Calu3 (cell line): ENCODE measurements around the gene ITK. TPM values are rescaled to one million over a fixed set of nuclear protein-coding genes. Genes with fewer than 3 reads are reported as not detected.

Experiments
- BruUV-seq: library from RNA; stranded (reverse); fragments of 400-500 nt; replicated peaks from 2 replicates; lab custom pipeline; 2021; lab: Mats Ljungman, UMichigan
- CTCF ChIA-PET: fragments of 300-600 bp; sonication (Branson Sonifier 250); formaldehyde crosslinking; loops from one replicate; lab custom pipeline; 2022; ENCODE audit warnings: antibody characterized with exemption; lab: Charles Lee
- DNase-seq: peaks from one replicate; pipeline ENCODE4 v3.0.0; 2022
- H3K27ac Mint-ChIP-seq: one replicate; pipeline ENCODE4 v1.8.0; 2022; ENCODE audit warnings: mixed read lengths; ENCODE audit not compliant: unreplicated experiment
- H3K27me3 Mint-ChIP-seq: one replicate; pipeline ENCODE4 v1.8.0; 2022; ENCODE audit warnings: mixed read lengths; ENCODE audit not compliant: unreplicated experiment
- H3K36me3 Mint-ChIP-seq: one replicate; pipeline ENCODE4 v1.8.0; 2022; ENCODE audit warnings: mild to moderate bottlenecking, moderate library complexity, mixed read lengths; ENCODE audit not compliant: insufficient read depth, unreplicated experiment
- H3K4me1 Mint-ChIP-seq: one replicate; pipeline ENCODE4 v1.8.0; 2022; ENCODE audit warnings: mild to moderate bottlenecking, low read depth, mixed read lengths; ENCODE audit not compliant: unreplicated experiment
- H3K4me3 Mint-ChIP-seq: one replicate; pipeline ENCODE4 v1.8.0; 2022; ENCODE audit warnings: mild to moderate bottlenecking, low read depth, moderate library complexity, mixed read lengths; ENCODE audit not compliant: unreplicated experiment
- H3K9me3 Mint-ChIP-seq: one replicate; pipeline ENCODE4 v1.8.0; 2022; ENCODE audit warnings: low read depth, mixed read lengths; ENCODE audit not compliant: unreplicated experiment
- CTCF ChIP-seq: fragments of 200-600 bp; IDR thresholded peaks from one replicate; pipeline ENCODE4 v1.8.0; 2022; ENCODE audit warnings: antibody characterized with exemption; ENCODE audit not compliant: unreplicated experiment
- intact Hi-C: fragments of 100-400 bp; cut with micrococcal nuclease; formaldehyde crosslinking; loops from one replicate; pipeline ENCODE4 v1.10.0; 2022; ENCODE audit not compliant: unreplicated experiment
- total RNA-seq: library from RNA; stranded (reverse); gene quantifications from 2 replicates; pipeline ENCODE4 v1.2.3, GENCODE V29; 2022

ITK gene
- total RNA-seq, 1 experiment from 2014 or later: not detected

GRCh38 chr5:157221959-157222358 is 41.3 kb downstream of the ITK start:
- DNase-seq: no peak
- Mint-ChIP-seq H3K4me3 (no peak overlapping the region), H3K27ac (no peak overlapping the region), H3K9me3 (no peaks in the 10 kb centered on the region), H3K4me1 (peaks cover 12% of the 10 kb centered on the region), H3K27me3 (no peaks in the 10 kb centered on the region), H3K36me3 (no peaks in the 10 kb centered on the region)
- no TSS peak for BruUV-seq
- CTCF ChIA-PET: no interaction called here
- TF ChIP-seq CTCF: no peak
- intact Hi-C loops: no loop called here

DNA sequence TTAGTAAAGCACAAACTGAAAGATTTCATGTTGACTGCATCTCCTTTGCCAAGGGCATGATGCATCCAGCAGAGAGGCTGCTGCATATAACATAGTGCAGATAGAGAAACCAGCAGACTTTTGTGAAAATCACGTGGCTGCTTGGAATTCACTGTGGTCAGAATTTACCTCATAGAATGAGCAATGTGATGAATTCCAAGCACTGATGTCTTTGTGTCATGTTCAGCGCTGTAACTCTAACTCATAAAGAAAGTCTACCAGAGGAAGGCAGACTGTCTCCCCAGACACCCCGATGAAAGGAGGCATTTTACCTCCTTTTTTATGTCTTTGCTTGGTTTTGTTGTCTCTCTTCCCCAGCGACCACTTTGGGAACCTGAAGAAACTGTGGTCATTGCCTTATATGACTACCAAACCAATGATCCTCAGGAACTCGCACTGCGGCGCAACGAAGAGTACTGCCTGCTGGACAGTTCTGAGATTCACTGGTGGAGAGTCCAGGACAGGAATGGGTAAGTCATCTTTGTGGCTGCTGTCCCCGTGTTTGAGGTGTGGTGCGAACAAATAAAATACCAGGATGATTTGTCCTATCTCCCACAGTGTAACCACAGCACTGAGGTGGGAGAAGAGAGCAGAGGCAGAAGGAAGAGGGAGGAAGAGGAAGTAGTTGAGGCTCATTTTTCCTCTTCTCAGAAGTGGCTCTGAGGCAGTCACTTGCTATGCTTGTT is 42.0 kb downstream of the ITK start:
- Mint-ChIP-seq H3K27ac (no peak overlapping the region), H3K4me1 (peaks cover 5% of the 10 kb centered on the region), H3K4me3 (no peak overlapping the region), H3K36me3 (no peaks in the 10 kb centered on the region), H3K9me3 (no peaks in the 10 kb centered on the region), H3K27me3 (no peaks in the 10 kb centered on the region)
- intact Hi-C loops: no loop called here
- no peak for DNase-seq
- TF ChIP-seq CTCF: no peak
- CTCF ChIA-PET: no interaction called here
- BruUV-seq: no TSS peak

GRCh38 chr5:157225469-157226422 is 45.1 kb downstream of the ITK start:
- no peak for DNase-seq
- no peak for TF ChIP-seq CTCF
- no TSS peak for BruUV-seq
- Mint-ChIP-seq H3K27ac (no peak overlapping the region), H3K4me3 (no peak overlapping the region), H3K36me3 (no peaks in the 10 kb centered on the region), H3K27me3 (no peaks in the 10 kb centered on the region), H3K4me1 (no peaks in the 10 kb centered on the region), H3K9me3 (no peaks in the 10 kb centered on the region)
- CTCF ChIA-PET: no interaction called here
- intact Hi-C loops: no loop called here

DNA sequence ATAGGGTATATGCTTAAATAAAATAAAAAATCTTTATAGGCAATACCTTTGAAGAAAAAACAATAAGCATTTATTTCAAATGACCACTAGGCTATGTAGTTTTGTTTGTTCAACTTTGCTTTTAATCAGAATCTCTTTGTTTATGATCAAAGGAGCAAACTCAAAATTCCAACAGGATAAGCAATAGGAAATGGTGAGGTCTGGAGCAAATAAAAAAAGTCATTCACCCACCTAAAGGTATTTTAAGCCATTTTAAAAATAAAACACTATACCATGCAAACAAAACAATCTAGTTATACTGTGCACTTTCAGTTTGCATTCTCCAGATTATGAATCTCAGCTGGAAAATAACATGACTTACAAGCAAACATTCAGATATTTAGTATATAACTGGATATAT is 50.0 kb downstream of the ITK start:
- no TSS peak for BruUV-seq
- no peaks in the 10 kb centered on the region for H3K27me3 Mint-ChIP-seq
- no peaks in the 10 kb centered on the region for H3K9me3 Mint-ChIP-seq
- TF ChIP-seq CTCF: no peak
- H3K36me3 Mint-ChIP-seq: no peaks in the 10 kb centered on the region
- H3K4me3 Mint-ChIP-seq: no peak overlapping the region
- no peak for DNase-seq
- H3K4me1 Mint-ChIP-seq: no peaks in the 10 kb centered on the region
- no peak overlapping the region for H3K27ac Mint-ChIP-seq
- CTCF ChIA-PET: interaction anchor here (0.6 to 1.0 kb wide), 2 partner anchors 82 to 871 kb away, joined by 3 read pairs; no protein-coding TSS in a partner anchor
- intact Hi-C loops: no loop called here
